ENCODE data around the gene HMGA1. TPM values are rescaled to one million over a fixed set of nuclear protein-coding genes. Genes with fewer than 3 reads are reported as not detected.
"Not testable (repeated sequence)": the region's sequence is repeated elsewhere in the genome, so short reads cannot be mapped to it uniquely, and the experiment has no call there.

Gene HMGA1
- total and polyA plus RNA-seq, 8 donors: 17.0 to 38.7 (median 21.5) TPM

DNA sequence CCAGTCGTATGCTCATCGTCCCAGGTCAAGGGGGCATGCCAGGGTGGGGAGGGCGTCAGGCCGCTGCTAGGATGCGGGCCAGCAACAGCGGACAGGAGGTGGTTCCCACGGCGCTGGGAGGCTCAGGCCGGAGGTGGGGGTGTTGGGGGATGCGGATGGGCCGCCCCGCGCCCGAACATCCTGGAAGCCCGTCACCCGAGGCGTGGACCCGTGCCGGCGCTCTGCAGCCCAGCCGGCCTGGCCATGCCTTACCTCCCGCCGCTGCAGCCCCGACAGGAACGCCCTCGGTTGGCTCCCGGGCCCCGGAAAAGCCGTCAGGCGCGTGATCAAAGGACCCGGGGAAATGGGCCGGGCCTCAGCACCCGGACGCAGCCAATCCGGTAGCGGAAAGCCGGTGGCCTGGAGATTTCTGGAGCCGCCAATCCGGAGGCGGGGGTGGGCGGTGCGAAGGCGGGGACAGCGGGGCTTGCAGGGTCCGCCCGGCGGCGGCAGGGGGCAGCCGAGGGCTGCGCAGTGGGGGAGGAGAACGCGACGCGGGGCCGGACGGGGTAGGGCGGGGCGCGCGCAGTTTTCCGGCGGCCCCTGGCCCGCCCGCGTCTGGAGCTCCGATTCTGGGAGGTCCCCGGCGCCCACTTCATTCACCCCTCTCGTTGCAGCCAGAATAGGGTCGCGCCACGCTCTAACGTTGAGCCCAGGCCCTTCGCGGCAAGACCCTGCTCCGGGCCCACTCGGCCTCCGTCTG is 12.2 kb downstream of the HMGA1 start, which contains the start of gene SMIM29:
Gene SMIM29 (minus strand): TSS at position 280 of the 742 bp plus-strand sequence. CDS start 1,215 bp downstream, outside the sequence.
- H3K27ac ChIP-seq: peak within 1 kb of the TSS; percentile 82 to 90 (median 86)
- intact Hi-C loops (cut with DNase I): loop anchor here in 2 of 3 donors (5.0 to 10.0 kb wide), 2 partner anchors 166 to 168 kb away; no protein-coding TSS in a partner anchor
- FAIRE-seq (no peak), ATAC-seq (peak; percentile 94 to 97 (median 96)), DNase-seq (peak; percentile 96 to 99 (median 98))
- H3K9me3 ChIP-seq: no peaks in the 10 kb centered on the region
- H3K36me3 ChIP-seq: no peaks in the 10 kb centered on the region
- no peaks in the 10 kb centered on the region for H3K27me3 ChIP-seq
- peak; percentile 93 to 97 (median 95) for TF ChIP-seq CTCF (IDR thresholded peaks at IDR 0.05)
- H3K4me1 ChIP-seq: no peaks in the 10 kb centered on the region
- 0% methylated on average over 71 to 78 of the region's 79 CpGs for WGBS, 2 donors
- peak within 1 kb of the TSS; percentile 66 to 73 (median 70) for H3K4me3 ChIP-seq

GRCh38 chr6:34249469-34250261 is 13.0 kb downstream of the HMGA1 start:
- ATAC-seq (peak; percentile 43 to 62 (median 56)), DNase-seq (peak in 1 of 6 donors; percentile 35), FAIRE-seq (no peak)
- no peaks in the 10 kb centered on the region for H3K4me1 ChIP-seq
- no peak for TF ChIP-seq CTCF (IDR thresholded peaks at IDR 0.05)
- no peaks in the 10 kb centered on the region for H3K9me3 ChIP-seq
- no peaks in the 10 kb centered on the region for H3K27me3 ChIP-seq
- H3K36me3 ChIP-seq: no peaks in the 10 kb centered on the region
- WGBS, 2 donors: 45 to 47% methylated on average over 18 of the region's 18 CpGs
- H3K27ac ChIP-seq: peak overlapping the region; percentile 82 to 90 (median 86)
- intact Hi-C loops (cut with DNase I): loop anchor here in 2 of 3 donors (5.0 to 10.0 kb wide), 2 partner anchors 165 to 168 kb away; no protein-coding TSS in a partner anchor
- H3K4me3 ChIP-seq: peak overlapping the region; percentile 48 to 73 (median 68)

GRCh38 chr6:34252395-34252794 is 15.7 kb downstream of the HMGA1 start:
- H3K9me3 ChIP-seq; DNase-seq; FAIRE-seq; H3K4me1 ChIP-seq; ATAC-seq; H3K36me3 ChIP-seq; intact Hi-C loops (cut with DNase I); H3K27ac ChIP-seq; H3K27me3 ChIP-seq; H3K4me3 ChIP-seq: not testable (repeated sequence)
- WGBS, 2 donors: 42 to 58% methylated on average over 2 of the region's 2 CpGs

DNA sequence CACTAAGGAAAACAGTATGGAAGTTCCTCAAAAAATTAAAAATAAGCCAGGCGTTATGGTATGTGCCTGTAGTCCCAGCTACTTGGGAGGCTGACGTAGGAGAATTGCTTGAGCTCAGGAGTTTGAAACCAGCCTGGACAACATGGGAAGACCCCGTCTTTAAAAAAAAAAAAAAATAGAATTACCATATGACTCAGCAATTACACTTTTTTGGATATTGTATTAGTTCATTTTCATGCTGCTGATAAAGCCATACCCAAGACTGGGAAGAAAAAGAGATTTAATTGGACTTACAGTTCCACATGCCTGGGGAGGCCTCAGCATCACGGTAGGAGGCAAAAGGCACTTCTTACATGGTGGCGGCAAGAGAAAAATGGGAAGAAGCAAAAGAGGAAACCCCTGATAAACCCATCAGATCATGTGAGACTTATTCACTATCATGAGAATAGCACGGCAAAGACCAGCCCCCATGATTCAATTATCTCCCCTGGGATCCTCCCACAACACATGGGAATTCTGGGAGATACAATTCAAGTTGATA is 22.9 kb downstream of the HMGA1 start:
- Histone ChIP-seq H3K27ac (no peak overlapping the region), H3K36me3 (no peaks in the 10 kb centered on the region), H3K4me3 (no peak overlapping the region), H3K4me1 (no peaks in the 10 kb centered on the region), H3K27me3 (no peaks in the 10 kb centered on the region), H3K9me3 (no peaks in the 10 kb centered on the region)
- no peak for DNase-seq
- TF ChIP-seq CTCF (IDR thresholded peaks at IDR 0.05): no peak
- no peak for FAIRE-seq
- no peak for ATAC-seq
- 93 to 96% methylated on average over 6 of the region's 6 CpGs for WGBS, 2 donors
- intact Hi-C loops (cut with DNase I): no loop called here

GRCh38 chr6:34260576-34261267 is 24.0 kb downstream of the HMGA1 start:
- Histone ChIP-seq H3K9me3 (no peaks in the 10 kb centered on the region), H3K36me3 (no peaks in the 10 kb centered on the region), H3K27me3 (no peaks in the 10 kb centered on the region), H3K4me3 (no peak overlapping the region), H3K4me1 (no peaks in the 10 kb centered on the region), H3K27ac (no peak overlapping the region)
- WGBS, 2 donors: 68 to 72% methylated on average over 17 of the region's 17 CpGs
- DNase-seq (peak in 1 of 6 donors; percentile 7), ATAC-seq (no peak), FAIRE-seq (no peak)
- intact Hi-C loops (cut with DNase I): no loop called here
- TF ChIP-seq CTCF (IDR thresholded peaks at IDR 0.05): no peak

DNA sequence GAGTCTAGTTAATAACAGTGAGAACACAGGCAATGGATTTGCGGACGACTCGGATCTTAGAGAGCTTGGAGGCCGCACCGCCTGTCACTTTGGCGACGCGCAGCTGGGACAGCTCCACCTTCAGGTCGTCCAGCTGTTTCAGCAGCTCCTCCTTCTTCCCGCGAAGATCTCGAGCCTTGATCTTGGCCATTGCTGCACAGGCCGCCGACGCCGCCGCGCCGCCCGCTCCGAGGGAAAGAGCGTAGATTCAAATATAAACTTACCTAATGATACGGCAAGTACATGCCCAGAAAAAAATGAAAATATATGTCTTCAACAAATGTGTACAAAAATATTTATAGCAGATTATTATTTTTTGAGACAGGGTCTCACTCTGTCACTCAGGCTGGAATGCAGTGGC is 26.8 kb downstream of the HMGA1 start:
- H3K4me1 ChIP-seq; H3K27ac ChIP-seq; H3K36me3 ChIP-seq; H3K9me3 ChIP-seq; DNase-seq; intact Hi-C loops (cut with DNase I); H3K27me3 ChIP-seq; H3K4me3 ChIP-seq; ATAC-seq; FAIRE-seq: not testable (repeated sequence)
- WGBS, 2 donors: 85 to 86% methylated on average over 23 of the region's 23 CpGs

Data from pancreas (tissue), 10 donors.